Activated T-helper 2 cell treated with anti-CD3 and anti-CD28 coated beads, Interferon-gamma antibody, Interleukin-2, Interleukin-4, amounts not matched to agents 10 μg/mL and 5 μg/mL and 100 μg/mL, durations not matched to agents 14 hours and 24 hours and 36 hours (primary cell): ENCODE data around the gene HS3ST4. TPM values are rescaled to one million over a fixed set of nuclear protein-coding genes. Genes with fewer than 3 reads are reported as not detected.

Experiments used
- DNase-seq: peaks from one replicate; pipeline ENCODE4 v3.0.0; 2021; ENCODE audit warnings: low spot score
- H3K27ac Mint-ChIP-seq: one replicate; pipeline ENCODE4 v1.8.0; 2021; ENCODE audit warnings: mixed read lengths
- H3K27me3 Mint-ChIP-seq: one replicate; pipeline ENCODE4 v1.8.0; 2021; ENCODE audit warnings: low read depth, mixed read lengths
- H3K36me3 Mint-ChIP-seq: one replicate; pipeline ENCODE4 v1.8.0; 2021; ENCODE audit warnings: low read depth, mixed read lengths
- H3K4me1 Mint-ChIP-seq: one replicate; pipeline ENCODE4 v1.8.0; 2021; ENCODE audit warnings: low read depth, mixed read lengths
- H3K4me3 Mint-ChIP-seq: one replicate; pipeline ENCODE4 v1.8.0; 2021; ENCODE audit warnings: low read depth, mild to moderate bottlenecking, moderate library complexity, mixed read lengths
- H3K9me3 Mint-ChIP-seq: one replicate; pipeline ENCODE4 v1.8.0; 2021; ENCODE audit warnings: mixed read lengths
- intact Hi-C: fragments of 100-400 bp; cut with micrococcal nuclease; formaldehyde crosslinking; loops from one replicate; pipeline ENCODE4 v1.15.1; 2023
- total RNA-seq: library from RNA; stranded (reverse); gene quantifications from 2 replicates; pipeline ENCODE4 v1.2.3, GENCODE V29; 2022

The HS3ST4 gene
- total RNA-seq, 1 donor from 2014 or later = not detected

GRCh38 chr16:26134588-26134987, 442.8 kb downstream of the HS3ST4 start:
- no peaks in the 10 kb centered on the region for H3K9me3 Mint-ChIP-seq

GRCh38 chr16:26137956-26138355, 446.2 kb downstream of the HS3ST4 start:
- no peaks in the 10 kb centered on the region for H3K4me1 Mint-ChIP-seq
- DNase-seq = no peak
- intact Hi-C loops = no loop called here
- no peak overlapping the region for H3K4me3 Mint-ChIP-seq
- H3K27me3 Mint-ChIP-seq = no peaks in the 10 kb centered on the region
- no peak overlapping the region for H3K27ac Mint-ChIP-seq
- H3K9me3 Mint-ChIP-seq = no peaks in the 10 kb centered on the region
- H3K36me3 Mint-ChIP-seq = no peaks in the 10 kb centered on the region

More at GRCh38 chr16:26134588-26134987, 442.8 kb downstream of the HS3ST4 start:
- H3K27ac Mint-ChIP-seq = no peak overlapping the region
- H3K27me3 Mint-ChIP-seq = no peaks in the 10 kb centered on the region
- no peak for DNase-seq
- H3K36me3 Mint-ChIP-seq = no peaks in the 10 kb centered on the region
- no peaks in the 10 kb centered on the region for H3K4me1 Mint-ChIP-seq
- intact Hi-C loops = no loop called here
- H3K4me3 Mint-ChIP-seq = no peak overlapping the region

GRCh38 chr16:26139091-26139490, 447.3 kb downstream of the HS3ST4 start:
- H3K27ac Mint-ChIP-seq = no peak overlapping the region

GRCh38 chr16:26139884-26140283, 448.1 kb downstream of the HS3ST4 start:
- Mint-ChIP-seq H3K4me3 (no peak overlapping the region), H3K4me1 (no peaks in the 10 kb centered on the region), H3K27me3 (no peaks in the 10 kb centered on the region), H3K27ac (no peak overlapping the region), H3K9me3 (no peaks in the 10 kb centered on the region), H3K36me3 (no peaks in the 10 kb centered on the region)
- no peak for DNase-seq
- intact Hi-C loops = no loop called here

More at GRCh38 chr16:26139091-26139490, 447.3 kb downstream of the HS3ST4 start:
- no peaks in the 10 kb centered on the region for H3K4me1 Mint-ChIP-seq
- no peaks in the 10 kb centered on the region for H3K36me3 Mint-ChIP-seq
- H3K27me3 Mint-ChIP-seq = no peaks in the 10 kb centered on the region
- no peak for DNase-seq
- no peaks in the 10 kb centered on the region for H3K9me3 Mint-ChIP-seq
- intact Hi-C loops = no loop called here
- H3K4me3 Mint-ChIP-seq = no peak overlapping the region

GRCh38 chr16:26149364-26150190, 457.8 kb downstream of the HS3ST4 start:
- DNase-seq = no peak
- no peaks in the 10 kb centered on the region for H3K9me3 Mint-ChIP-seq
- no peaks in the 10 kb centered on the region for H3K27me3 Mint-ChIP-seq
- no peaks in the 10 kb centered on the region for H3K4me1 Mint-ChIP-seq
- no peak overlapping the region for H3K27ac Mint-ChIP-seq
- no peaks in the 10 kb centered on the region for H3K36me3 Mint-ChIP-seq
- H3K4me3 Mint-ChIP-seq = no peak overlapping the region
- intact Hi-C loops = no loop called here

GRCh38 chr16:26155221-26155620, 463.5 kb downstream of the HS3ST4 start:
- Mint-ChIP-seq H3K9me3 (no peaks in the 10 kb centered on the region), H3K27ac (no peak overlapping the region), H3K4me1 (no peaks in the 10 kb centered on the region), H3K36me3 (no peaks in the 10 kb centered on the region), H3K4me3 (no peak overlapping the region), H3K27me3 (no peaks in the 10 kb centered on the region)
- DNase-seq = no peak
- intact Hi-C loops = no loop called here

GRCh38 chr16:26157319-26157718, 465.6 kb downstream of the HS3ST4 start:
- no peaks in the 10 kb centered on the region for H3K27me3 Mint-ChIP-seq
- intact Hi-C loops = no loop called here
- H3K4me3 Mint-ChIP-seq = no peak overlapping the region
- no peak for DNase-seq
- no peaks in the 10 kb centered on the region for H3K4me1 Mint-ChIP-seq
- H3K27ac Mint-ChIP-seq = no peak overlapping the region
- H3K9me3 Mint-ChIP-seq = no peaks in the 10 kb centered on the region
- H3K36me3 Mint-ChIP-seq = no peaks in the 10 kb centered on the region

GRCh38 chr16:26158142-26158759, 466.5 kb downstream of the HS3ST4 start:
- Mint-ChIP-seq H3K4me1 (no peaks in the 10 kb centered on the region), H3K27ac (no peak overlapping the region), H3K27me3 (no peaks in the 10 kb centered on the region), H3K4me3 (no peak overlapping the region), H3K9me3 (no peaks in the 10 kb centered on the region), H3K36me3 (no peaks in the 10 kb centered on the region)
- no peak for DNase-seq
- intact Hi-C loops = no loop called here

- no peak overlapping the region for H3K27ac Mint-ChIP-seq
- no peaks in the 10 kb centered on the region for H3K9me3 Mint-ChIP-seq
- H3K36me3 Mint-ChIP-seq = no peaks in the 10 kb centered on the region
- H3K4me1 Mint-ChIP-seq = no peaks in the 10 kb centered on the region
- DNase-seq = no peak
- H3K27me3 Mint-ChIP-seq = no peaks in the 10 kb centered on the region
- intact Hi-C loops = no loop called here
- no peak overlapping the region for H3K4me3 Mint-ChIP-seq
Measured at GRCh38 chr16:26161461-26162180, 469.9 kb downstream of the HS3ST4 start.

GRCh38 chr16:26169473-26169872, 477.7 kb downstream of the HS3ST4 start:
- Mint-ChIP-seq H3K27ac (no peak overlapping the region), H3K4me1 (no peaks in the 10 kb centered on the region), H3K36me3 (no peaks in the 10 kb centered on the region), H3K27me3 (no peaks in the 10 kb centered on the region), H3K9me3 (no peaks in the 10 kb centered on the region), H3K4me3 (no peak overlapping the region)
- no peak for DNase-seq
- intact Hi-C loops = no loop called here

GRCh38 chr16:26175944-26176343, 484.2 kb downstream of the HS3ST4 start:
- no peak overlapping the region for H3K4me3 Mint-ChIP-seq
- H3K4me1 Mint-ChIP-seq = no peaks in the 10 kb centered on the region
- DNase-seq = no peak
- no peak overlapping the region for H3K27ac Mint-ChIP-seq
- peaks cover 2% of the 10 kb centered on the region for H3K27me3 Mint-ChIP-seq
- H3K36me3 Mint-ChIP-seq = no peaks in the 10 kb centered on the region
- no peaks in the 10 kb centered on the region for H3K9me3 Mint-ChIP-seq
- intact Hi-C loops = no loop called here

- H3K4me3 Mint-ChIP-seq = no peak overlapping the region
- intact Hi-C loops = no loop called here
- H3K4me1 Mint-ChIP-seq = no peaks in the 10 kb centered on the region
- peaks cover 2% of the 10 kb centered on the region for H3K27me3 Mint-ChIP-seq
- no peaks in the 10 kb centered on the region for H3K9me3 Mint-ChIP-seq
- H3K36me3 Mint-ChIP-seq = no peaks in the 10 kb centered on the region
- DNase-seq = no peak
- H3K27ac Mint-ChIP-seq = no peak overlapping the region
Measured at GRCh38 chr16:26177438-26177837, 485.7 kb downstream of the HS3ST4 start.

- Mint-ChIP-seq H3K4me1 (no peaks in the 10 kb centered on the region), H3K36me3 (no peaks in the 10 kb centered on the region), H3K27ac (no peak overlapping the region)
Measured at GRCh38 chr16:26178298-26178697, 486.5 kb downstream of the HS3ST4 start.

More at GRCh38 chr16:26178298-26178697, 486.5 kb downstream of the HS3ST4 start:
- H3K4me3 Mint-ChIP-seq = no peak overlapping the region
- intact Hi-C loops = no loop called here
- no peaks in the 10 kb centered on the region for H3K9me3 Mint-ChIP-seq
- DNase-seq = no peak
- H3K27me3 Mint-ChIP-seq = peaks cover 2% of the 10 kb centered on the region
